HG02970 (cell line): ENCODE data around the gene ALG2.
"Not testable (repeated sequence)": the region's sequence is repeated elsewhere in the genome, so short reads cannot be mapped to it uniquely, and the experiment has no call there.

Experiments used
- ATAC-seq: cut with Tn5 transposase; IDR thresholded peaks from one replicate; pipeline ENCODE4 v1.9.1; 2021; ENCODE audit warnings: mild to moderate bottlenecking, moderate library complexity, moderate number of reproducible peaks; ENCODE audit not compliant: unreplicated experiment, low FRiP score

The ALG2 gene

DNA sequence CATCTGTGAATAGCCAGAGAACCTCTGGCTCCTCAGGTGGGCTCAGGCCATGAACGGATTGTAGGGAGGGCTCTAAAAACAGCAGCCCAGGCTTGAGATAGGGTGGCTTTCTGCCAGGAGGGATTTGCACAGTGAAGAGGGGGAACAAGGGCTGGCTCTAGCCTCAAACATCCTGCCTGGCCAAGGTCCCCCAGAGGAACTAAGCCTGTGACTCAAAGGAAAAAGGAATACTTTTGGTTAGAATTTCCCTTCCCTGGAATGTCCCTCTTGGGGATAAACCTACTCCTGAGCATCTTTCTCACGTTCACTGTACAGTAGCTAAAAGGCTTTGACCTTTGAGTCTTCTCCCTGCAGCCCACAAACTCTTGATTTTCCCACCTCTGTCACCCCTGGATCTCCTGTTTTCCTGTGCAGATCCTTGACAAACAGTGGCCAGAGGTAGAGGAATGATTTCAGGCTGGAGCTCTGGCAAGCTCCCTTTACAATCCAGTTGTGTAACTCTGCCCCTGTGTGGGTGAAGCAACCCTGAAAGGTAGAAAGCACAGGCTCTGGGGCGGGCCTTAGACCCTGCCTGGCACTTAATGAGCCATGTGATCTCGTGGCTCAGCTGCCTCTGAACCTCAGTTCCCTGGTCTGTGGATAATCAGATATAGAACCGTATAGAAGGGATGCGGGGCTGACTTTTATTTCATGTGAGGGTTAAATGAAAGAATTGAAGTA is 17.8 kb upstream of the ALG2 start:
- no peak for ATAC-seq

- ATAC-seq: no peak
Observed at GRCh38 chr9:99238331-99238730, 16.6 kb upstream of the ALG2 start.

DNA sequence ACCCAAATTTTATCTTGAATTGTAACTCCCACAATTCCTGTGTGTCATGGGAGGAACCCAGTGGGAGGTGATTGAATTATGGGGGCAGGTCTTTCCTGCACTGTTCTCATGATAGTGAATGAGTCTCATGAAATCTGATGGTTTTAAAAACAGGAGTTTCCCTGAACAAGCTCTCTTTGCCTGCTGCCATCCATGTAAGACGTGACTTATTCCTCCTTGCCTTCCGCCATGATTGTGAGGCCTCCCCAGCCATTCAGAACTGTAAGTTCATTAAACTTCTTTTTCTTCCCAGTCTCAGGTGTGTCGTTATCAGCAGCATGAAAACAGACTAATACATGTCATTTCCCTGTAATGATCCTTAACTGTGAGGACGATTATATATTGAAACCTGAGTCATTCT is 16.1 kb upstream of the ALG2 start:
- not testable (repeated sequence) for ATAC-seq

- ATAC-seq: no peak
Observed at GRCh38 chr9:99237356-99237755, 15.6 kb upstream of the ALG2 start.

DNA sequence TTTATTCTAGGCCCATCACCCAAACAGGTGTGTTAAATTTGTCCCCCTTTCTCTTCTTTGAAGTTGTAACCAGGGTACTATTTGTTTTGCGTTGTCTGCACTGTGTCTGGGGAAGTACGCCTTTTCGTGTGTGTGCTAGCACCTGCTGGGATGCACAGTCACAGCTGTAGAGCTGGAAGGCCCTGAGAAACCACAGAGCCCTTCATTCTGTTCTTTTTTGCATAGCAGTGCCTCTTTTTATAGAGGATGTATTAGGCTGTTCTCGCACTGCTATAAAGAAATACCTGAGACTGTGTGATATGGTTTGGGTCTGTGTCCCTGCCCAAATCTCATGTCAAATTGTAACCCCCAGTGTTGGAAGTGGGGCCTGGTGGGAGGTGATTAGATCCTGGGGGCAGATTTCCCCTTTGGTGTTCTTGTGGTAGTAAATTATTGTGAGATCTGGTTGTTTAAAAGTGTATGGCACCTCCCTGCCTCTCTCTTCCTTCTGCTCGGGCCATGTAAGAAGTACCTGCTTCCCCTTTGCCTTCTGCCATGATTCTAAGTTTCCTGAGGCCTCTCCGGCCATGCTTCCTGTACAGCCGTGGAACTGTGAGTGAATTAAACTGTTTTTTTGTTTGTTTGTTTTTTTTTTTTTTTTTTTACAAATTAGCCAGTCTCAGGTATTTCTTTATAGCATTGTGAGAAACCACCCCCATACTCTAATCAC is 14.3 kb upstream of the ALG2 start:
- ATAC-seq: peak; percentile 79

DNA sequence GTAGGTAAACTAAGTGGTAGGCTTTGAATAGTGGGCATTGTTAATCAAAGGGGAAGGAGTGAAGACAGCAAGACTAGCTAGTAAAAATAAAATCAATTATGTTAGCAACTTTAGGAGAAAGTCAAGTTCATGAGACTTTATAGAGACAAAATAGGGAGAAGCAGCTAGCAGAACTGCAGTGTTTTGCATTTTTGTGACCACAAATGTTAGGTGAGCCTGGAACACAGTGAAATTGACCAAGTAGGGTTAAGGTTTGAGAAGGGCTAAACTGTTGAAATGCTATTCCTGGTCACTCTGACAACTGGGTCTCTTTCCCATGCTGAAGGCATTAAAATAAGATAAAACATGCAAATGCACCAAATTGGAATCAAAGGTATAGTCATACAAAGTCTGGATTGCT is 13.3 kb upstream of the ALG2 start:
- ATAC-seq: no peak

GRCh38 chr9:99234618-99235017 is 12.9 kb upstream of the ALG2 start:
- ATAC-seq: no peak

DNA sequence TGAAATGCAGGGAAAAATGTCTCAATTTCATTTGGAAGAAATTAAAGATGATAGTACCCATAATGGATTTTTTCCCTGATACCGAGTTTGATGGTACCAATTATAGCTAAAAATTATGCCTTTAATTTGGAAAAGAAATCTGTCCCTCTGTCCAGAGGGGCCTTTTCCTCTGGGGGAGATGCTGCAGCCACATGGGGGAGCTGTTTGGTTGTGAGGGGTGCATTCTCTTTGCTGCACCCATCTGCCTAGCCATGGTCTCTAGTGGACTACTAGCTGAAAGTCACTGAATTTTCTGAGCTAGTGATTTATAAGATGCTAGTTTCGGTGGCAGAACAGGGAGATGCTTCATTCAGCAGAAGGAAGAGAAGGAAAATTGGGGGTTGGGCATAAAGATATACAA is 10.0 kb upstream of the ALG2 start:
- no peak for ATAC-seq

DNA sequence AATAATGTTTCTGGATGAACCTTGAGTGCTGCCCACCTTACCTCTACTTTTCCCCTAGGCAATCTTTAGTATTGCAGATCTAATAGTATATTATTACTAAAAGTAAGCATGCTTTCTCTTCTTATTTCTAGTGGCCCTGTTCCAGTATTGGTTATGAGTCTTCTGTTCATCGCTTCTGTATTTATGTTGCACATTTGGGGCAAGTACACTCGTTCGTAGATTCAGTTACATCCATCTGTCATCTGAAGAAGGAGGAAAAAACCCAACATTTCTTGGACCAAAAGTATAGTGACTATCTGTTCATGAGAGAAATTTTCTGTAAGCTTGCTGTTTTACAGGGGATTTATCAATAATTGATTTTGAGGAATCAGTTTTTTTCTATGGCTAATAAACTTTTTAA is 8.5 kb upstream of the ALG2 start:
- ATAC-seq: no peak

DNA sequence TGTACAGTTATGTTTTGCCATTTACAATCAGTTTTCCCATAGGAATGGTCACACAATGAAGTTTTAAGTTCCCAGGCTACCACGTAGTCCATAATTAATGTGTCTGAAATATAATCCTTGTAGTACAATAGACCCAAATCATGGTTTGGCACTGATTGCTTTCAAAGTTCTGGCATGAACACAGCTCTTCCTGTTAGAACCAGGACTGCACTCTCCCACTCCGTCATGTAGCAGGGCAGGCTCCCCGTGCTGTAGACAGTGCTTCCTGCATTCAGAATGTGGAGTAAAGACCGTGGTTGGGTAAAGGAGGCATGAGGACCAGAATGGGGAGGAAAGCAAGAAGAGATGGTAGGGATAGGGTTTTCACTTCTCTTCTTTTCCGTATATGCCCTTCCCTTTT is 4.3 kb upstream of the ALG2 start:
- ATAC-seq: no peak

DNA sequence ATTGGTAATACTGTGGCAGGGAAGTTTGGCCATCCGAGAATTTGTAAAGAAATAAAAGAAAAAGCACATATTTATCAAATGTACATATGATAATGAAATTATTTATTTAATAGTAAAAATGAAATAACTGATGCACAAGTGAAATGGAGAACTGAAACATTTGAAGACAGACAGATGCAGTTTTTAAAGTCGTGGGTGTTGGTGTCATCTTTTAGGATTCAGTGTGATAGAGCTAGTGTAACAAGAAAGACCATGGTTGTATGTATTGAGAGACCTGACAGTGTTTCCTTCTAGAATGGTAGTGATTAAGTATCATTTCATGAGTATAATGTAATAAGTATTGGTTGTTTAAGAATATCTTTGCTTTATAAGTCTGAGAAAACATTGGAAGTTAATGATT is 2.7 kb upstream of the ALG2 start:
- ATAC-seq: no peak

DNA sequence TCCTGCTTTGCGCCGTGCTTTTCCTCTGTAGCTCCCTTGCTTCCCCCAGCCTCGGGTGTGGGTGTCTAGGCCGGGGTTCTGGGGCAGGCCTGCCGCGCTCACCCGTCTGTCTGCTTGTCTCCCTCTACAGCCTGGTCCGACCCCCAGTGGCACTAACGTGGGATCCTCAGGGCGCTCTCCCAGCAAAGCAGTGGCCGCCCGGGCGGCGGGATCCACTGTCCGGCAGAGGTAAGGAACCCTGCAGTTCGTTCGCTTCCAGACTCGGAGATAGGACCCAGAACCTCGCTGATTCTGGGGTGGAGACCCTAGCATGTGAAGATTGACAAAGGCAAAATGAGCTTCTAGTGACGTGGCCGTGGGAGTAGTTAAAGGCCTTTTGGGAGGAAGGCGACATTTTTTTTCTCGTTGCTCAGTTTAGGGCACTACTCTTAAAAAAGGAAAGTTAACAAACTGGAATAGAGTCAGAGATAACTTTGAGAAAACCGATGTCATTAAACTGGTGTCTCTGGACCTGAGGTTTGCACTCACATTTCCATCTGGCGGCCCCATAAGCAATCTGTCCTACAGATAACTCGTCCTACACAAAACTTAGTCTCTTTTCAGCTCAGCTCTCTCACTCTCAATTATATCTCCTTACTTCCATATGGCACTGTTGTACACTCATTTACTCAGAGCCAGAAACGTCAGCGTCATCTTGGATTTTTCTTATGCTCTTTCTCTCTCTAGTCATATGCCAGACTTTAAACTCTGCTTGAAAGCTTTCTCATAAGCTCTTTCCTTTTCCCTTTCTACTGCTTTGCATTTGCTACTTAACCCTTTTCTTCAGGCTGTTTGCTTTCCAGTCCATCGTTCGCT is 901 bp upstream of the ALG2 start:
- peak; percentile 17 for ATAC-seq

GRCh38 chr9:99221266-99221620 is 499 bp downstream of the ALG2 start:
- peak; percentile 18 for ATAC-seq

DNA sequence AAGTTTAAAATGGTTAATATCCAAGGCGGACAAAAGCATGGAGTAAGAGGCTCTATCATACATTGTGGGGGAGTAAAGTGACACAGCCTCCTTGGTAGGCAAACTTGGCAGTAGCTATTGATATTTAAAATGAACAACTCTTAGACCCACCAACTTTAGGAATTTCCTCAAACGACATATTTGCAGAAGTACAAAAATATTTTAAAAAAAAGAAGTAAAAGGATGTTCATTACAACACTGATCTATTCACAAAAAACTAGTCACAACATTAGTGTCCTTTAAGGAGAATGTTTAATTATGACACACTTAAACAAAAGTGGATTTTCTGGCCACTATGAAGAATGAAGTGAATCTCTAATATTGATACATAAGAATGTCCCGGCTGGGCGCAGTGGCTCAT is 1.7 kb downstream of the ALG2 start:
- ATAC-seq: no peak

DNA sequence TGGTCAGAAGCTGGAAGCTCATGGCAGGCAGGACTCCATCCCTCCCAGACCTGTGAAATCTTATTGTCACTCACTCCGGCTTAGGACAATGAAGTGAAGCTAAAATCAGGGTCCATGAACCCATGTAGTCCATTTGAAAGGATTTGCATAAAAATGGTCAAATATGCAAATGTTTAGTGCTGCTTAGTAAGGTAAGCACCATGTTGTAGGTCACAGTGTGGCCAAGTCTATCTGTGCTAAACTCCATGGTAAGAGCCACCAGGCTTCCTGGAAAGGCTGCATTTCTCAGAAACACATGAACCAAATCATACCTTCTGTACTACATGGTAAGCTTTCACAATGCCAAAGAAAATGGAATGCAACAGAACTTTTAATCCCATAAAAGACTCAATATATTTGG is 5.7 kb downstream of the ALG2 start:
- ATAC-seq: no peak

DNA sequence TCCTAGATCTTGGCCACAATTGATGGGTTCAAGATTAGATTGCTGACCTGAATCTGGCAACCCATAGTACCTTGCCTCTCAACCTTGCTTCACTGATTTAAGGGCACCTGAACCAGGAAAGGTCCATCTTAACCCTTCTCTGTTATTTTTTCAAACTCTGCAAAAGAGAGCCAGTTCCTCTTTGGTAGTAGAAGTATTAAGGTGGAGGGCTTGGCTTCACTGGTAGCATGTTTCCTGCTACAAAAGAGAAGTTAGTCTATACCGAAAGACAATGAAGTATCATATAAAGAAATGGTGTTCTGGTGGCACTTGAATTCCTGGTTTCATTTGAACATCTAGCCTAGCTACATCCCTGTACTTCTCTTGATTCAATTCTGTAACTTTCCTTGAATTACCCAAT is 8.5 kb downstream of the ALG2 start:
- ATAC-seq: no peak

DNA sequence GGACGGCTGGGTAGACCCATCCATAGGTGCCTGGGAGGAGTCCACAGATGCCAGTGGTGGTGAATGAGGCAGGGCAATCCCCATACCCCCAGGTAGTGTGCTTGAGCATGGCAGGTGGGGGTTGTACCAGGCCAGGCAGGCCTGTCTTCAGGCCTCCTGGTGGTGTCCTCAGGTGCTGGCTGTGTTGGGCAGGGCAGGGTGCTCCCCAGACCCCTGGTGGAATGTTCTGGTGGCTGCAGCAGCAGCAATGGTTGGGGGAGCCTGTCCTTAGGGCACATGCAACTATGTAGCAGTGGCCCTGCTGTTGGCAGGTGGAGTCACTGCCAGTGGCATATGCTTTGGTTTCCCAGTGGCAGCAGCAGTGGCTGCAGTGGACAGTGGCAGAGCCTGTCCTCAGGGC is 10.0 kb downstream of the ALG2 start:
- no peak for ATAC-seq

DNA sequence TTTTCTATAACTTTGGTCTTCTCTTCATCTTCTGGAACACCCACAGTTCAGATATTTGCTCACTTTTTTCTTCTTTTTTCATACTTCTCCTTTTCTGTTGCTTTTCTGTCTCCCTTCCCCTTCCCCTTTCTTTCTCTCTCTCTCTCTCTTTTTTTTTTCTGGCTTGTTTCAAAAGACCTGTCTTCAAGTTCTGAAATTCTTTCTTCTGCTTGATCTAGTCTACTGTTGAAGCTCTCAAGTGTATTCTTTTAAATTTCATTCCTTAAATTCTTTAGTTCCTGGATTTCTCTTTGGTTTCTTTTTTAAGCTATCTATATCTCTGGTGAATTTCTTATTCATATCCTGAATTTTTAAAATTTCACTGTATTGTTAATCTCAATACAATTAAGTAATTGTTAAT is 11.2 kb downstream of the ALG2 start:
- ATAC-seq: no peak

DNA sequence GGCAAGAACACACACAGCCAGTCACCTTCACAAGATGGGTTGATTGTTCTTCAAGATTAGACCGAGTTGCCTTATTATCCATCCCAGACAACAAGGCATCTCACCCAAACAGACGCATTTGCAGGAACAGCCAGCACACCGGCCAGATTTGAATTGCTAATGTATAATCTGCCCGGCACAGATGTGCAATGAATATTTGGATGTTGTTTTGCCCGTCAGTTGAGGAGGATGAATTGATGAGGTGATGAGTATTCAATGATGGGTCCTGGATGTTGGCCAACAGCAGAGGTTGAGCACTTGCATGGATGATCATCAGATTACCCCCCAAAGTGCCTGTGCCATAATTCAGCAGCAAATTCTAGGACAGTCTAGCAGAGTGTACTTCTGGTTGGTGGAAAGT is 20.1 kb downstream of the ALG2 start:
- ATAC-seq: no peak

DNA sequence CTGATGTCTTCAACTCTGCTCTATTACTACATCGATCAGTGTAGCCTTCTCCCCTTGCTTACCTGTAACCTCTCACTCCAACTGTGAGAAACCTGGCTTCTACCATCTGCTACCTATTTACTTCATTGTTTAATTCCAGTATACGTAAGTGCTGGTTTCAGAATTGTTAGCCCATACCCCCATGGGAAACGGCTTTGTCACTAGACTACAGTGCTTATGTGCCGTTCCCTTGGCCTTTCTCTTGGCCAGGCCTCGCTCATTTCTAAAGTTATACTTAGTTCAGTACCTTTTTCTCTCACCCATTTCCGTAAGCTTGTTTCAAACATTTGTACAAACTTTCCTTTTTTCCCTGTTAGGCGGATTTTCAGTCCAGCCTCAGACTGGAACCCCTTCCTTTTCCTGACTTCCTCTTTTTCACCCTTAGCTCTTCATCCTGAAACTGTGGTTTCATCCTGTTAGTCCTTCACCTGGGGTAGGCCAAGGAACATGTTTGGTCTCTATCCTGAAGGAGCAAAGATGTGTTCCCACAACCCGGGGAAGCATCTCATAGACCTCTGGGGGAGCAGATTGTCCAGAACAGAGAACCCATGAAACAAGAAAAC is 21.7 kb downstream of the ALG2 start:
- no peak for ATAC-seq

DNA sequence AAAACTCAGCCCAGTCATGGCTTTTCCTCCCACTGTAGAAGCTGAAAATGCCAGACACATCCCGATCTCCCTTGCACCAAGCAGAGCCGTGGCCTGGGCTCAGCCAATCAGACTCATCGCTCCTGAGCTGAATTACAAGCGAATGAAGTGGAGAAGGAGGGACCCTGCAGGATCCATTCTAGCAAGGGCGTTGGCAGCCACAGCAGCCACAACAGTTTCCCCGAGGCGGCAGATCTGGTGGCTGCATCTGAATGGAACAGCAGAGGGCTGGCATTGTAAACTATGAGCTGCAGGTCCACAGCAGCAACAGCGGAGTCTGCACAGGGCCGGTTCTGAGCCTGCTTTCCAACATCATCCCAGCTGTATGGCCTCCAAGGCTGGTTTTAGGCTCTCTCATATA is 23.8 kb downstream of the ALG2 start:
- ATAC-seq: no peak
